ENCODE data around the gene SLC9A9.

DNA sequence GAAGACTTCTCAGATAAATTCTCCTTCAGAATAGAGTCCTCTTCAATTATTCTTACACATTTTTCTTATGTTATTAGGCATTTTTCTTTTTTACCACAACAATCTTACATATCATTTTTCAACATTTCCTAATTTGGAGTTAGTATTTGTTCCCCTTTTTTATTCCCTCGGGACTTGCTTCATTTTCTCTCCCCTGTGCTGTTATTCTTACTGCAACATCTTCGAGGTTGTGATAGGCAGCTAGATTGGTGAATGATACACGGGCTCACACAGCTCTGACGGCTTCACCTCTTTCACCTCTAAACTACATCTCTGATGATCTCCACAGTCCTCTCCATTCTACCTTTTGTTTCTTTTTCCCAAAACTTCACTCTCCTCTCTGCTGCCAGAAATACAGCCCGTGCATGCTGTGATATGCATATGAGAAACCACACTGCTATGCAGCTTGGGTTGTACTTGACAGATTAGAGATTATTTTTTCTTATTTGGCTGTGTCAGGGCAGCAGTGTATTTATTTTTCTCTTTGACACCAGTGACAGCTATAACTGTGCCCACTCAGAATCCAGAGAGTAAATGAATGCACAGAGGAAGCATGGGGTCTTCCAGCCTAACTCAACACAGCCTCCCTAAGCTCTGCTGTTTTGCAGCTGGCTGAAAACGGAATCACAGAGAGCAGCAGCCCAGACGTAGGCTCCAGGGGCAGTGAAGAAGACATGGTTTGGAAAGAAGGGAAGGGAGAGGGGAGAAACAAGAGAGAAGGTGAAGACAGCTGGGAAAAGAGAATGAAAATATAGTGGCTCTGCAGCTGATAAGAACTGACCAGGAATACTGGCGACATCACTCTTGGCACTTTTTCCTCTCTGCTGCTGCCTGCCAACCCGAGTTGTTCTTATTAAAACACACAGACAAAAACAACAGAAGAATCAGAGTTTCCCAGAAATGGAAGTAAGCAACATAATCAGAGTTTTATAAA lies 61.8 kb downstream of the SLC9A9 start:
- TF ChIP-seq, protein P1, sequence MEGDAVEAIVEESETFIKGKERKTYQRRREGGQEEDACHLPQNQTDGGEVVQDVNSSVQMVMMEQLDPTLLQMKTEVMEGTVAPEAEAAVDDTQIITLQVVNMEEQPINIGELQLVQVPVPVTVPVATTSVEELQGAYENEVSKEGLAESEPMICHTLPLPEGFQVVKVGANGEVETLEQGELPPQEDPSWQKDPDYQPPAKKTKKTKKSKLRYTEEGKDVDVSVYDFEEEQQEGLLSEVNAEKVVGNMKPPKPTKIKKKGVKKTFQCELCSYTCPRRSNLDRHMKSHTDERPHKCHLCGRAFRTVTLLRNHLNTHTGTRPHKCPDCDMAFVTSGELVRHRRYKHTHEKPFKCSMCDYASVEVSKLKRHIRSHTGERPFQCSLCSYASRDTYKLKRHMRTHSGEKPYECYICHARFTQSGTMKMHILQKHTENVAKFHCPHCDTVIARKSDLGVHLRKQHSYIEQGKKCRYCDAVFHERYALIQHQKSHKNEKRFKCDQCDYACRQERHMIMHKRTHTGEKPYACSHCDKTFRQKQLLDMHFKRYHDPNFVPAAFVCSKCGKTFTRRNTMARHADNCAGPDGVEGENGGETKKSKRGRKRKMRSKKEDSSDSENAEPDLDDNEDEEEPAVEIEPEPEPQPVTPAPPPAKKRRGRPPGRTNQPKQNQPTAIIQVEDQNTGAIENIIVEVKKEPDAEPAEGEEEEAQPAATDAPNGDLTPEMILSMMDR (IDR thresholded peaks at IDR 0.05) = no peak
- TF ChIP-seq POLR2AphosphoS5 (IDR thresholded peaks at IDR 0.05) (no peak), EP300 (IDR thresholded peaks at IDR 0.05) (no peak), POLR2A (IDR thresholded peaks at IDR 0.05) (no peak)
